A549 (cell line): ENCODE results near the gene DCT. TPM values are rescaled to one million over a fixed set of nuclear protein-coding genes. Genes with fewer than 3 reads are reported as not detected.

Source experiments
- ATAC-seq, 2 experiments: fragments of 200-7000 bp in 1 of 2; fragments of >200 bp in 1 of 2; cut with Nextera tagmentation in 1 of 2; cut with Tn5 transposase in 1 of 2; 3 replicates each; pipeline versions ENCODE4 v1.8.0 to v1.9.1; 2018 to 2020; ENCODE audit warnings: mild to moderate bottlenecking in 1 of 2, moderate library complexity in 1 of 2
- CTCF ChIA-PET: fragments of 300-600 bp; sonication (Branson Sonifier 250); formaldehyde crosslinking; extraction: SDS; loops from one replicate; lab custom pipeline; 2021; ENCODE audit warnings: antibody characterized with exemption, inconsistent platforms; lab: Yijun Ruan, JAX
- POLR2A ChIA-PET: fragments of 350-600 bp; formaldehyde crosslinking; extraction: SDS; loops from one replicate; lab custom pipeline; 2021; ENCODE audit warnings: antibody characterized with exemption, inconsistent platforms; lab: Yijun Ruan, JAX
- DNase-seq, 2 experiments: peaks; one replicate each; pipeline versions ENCODE4 v3.0.0 to v3.0.0-alpha.2; 2011 to 2016; ENCODE audit warnings: low read depth in 1 of 2, low spot score in 1 of 2
- FAIRE-seq: peaks from 2 replicates; lab custom pipeline; 2011; peaks lifted over from hg19 to GRCh38; lab: Jason Lieb, UNC
- H3K27ac ChIP-seq, 2 experiments: fragments of >200 bp; sonication (Bioruptor Twin); formaldehyde crosslinking; 3 replicates each; pipeline ENCODE4 v1.5.1; 2016 to 2017
- H3K4me1 ChIP-seq: fragments of >200 bp; sonication (Bioruptor Twin); formaldehyde crosslinking; 3 replicates; pipeline ENCODE4 v1.6.1; 2016
- H3K4me2 ChIP-seq: fragments of >200 bp; sonication (Bioruptor Twin); formaldehyde crosslinking; 3 replicates; pipeline ENCODE4 v1.6.1; 2016
- H3K4me3 ChIP-seq: fragments of >200 bp; sonication (Bioruptor Twin); formaldehyde crosslinking; 3 replicates; pipeline ENCODE4 v1.5.1; 2016
- H3K9me3 ChIP-seq: fragments of >200 bp; sonication (Bioruptor Twin); formaldehyde crosslinking; 3 replicates; pipeline ENCODE4 v1.6.1; 2016
- EHF ChIP-seq: fragments of 250-450 bp; sonication (Bioruptor Pico); IDR thresholded peaks from 2 replicates; pipeline ENCODE4 v1.5.0; 2020; ENCODE audit warnings: mild to moderate bottlenecking
- EHMT2 ChIP-seq: fragments of 200-600 bp; sonication (generic); IDR thresholded peaks from 2 replicates; pipeline ENCODE4 v1.6.1; 2016; ENCODE audit warnings: antibody characterized with exemption, low read depth, mild to moderate bottlenecking, moderate library complexity
- FOSL2 ChIP-seq, 2 experiments: fragments of 450-650 bp in 1 of 2; fragments of >200 bp in 1 of 2; sonication (Bioruptor Twin) in 1 of 2; formaldehyde crosslinking; IDR thresholded peaks; 2 replicates each; pipeline versions ENCODE4 v1.5.0 to v1.6.1; 2016 to 2020; ENCODE audit warnings: mild to moderate bottlenecking in 1 of 2, moderate library complexity in 1 of 2
- GATA3 ChIP-seq: IDR thresholded peaks from 2 replicates; pipeline ENCODE4 v1.6.1; 2012; ENCODE audit warnings: borderline replicate concordance
- HOXB13 ChIP-seq: fragments of 250-450 bp; sonication (Bioruptor Pico); IDR thresholded peaks from 2 replicates; pipeline ENCODE4 v1.5.0; 2020; ENCODE audit warnings: low read depth, mild to moderate bottlenecking, moderate library complexity
- JUN ChIP-seq, 2 experiments: fragments of >200 bp; sonication (Bioruptor Twin); formaldehyde crosslinking; IDR thresholded peaks; 2 replicates in 1 of 2; 3 replicates in 1 of 2; pipeline ENCODE4 v1.6.1; 2016 to 2017
- KDM1A ChIP-seq: fragments of 200-600 bp; sonication (generic); IDR thresholded peaks from 2 replicates; pipeline ENCODE4 v1.6.1; 2016; ENCODE audit warnings: low read depth, mild to moderate bottlenecking
- KDM5A ChIP-seq: fragments of 200-600 bp; sonication (generic); IDR thresholded peaks from 2 replicates; pipeline ENCODE4 v1.6.1; 2016; ENCODE audit warnings: antibody characterized with exemption, mild to moderate bottlenecking
- MYC ChIP-seq: IDR thresholded peaks from 2 replicates; pipeline ENCODE4 v1.6.1; 2012; ENCODE audit warnings: mild to moderate bottlenecking, inconsistent platforms, low read length, improper control_type of control experiment, borderline replicate concordance
- NR3C1 ChIP-seq: fragments of >200 bp; sonication (Bioruptor Twin); formaldehyde crosslinking; IDR thresholded peaks from 3 replicates; pipeline ENCODE4 v1.6.1; 2017
- RCOR1 ChIP-seq: fragments of 150-350 bp; IDR thresholded peaks from 2 replicates; pipeline ENCODE4 v1.6.1; 2014; ENCODE audit warnings: antibody characterized with exemption, low read length, low read depth
- RFX5 ChIP-seq: fragments of 450-650 bp; IDR thresholded peaks from 2 replicates; pipeline ENCODE4 v1.7.1; 2014; ENCODE audit warnings: antibody characterized with exemption, mild to moderate bottlenecking, moderate library complexity
- SMC3 ChIP-seq: fragments of >200 bp; sonication (Bioruptor Twin); formaldehyde crosslinking; IDR thresholded peaks from 3 replicates; pipeline ENCODE4 v1.6.1; 2018; ENCODE audit warnings: inconsistent platforms
- SREBF2 ChIP-seq: fragments of 450-650 bp; IDR thresholded peaks from 2 replicates; pipeline ENCODE4 v1.6.1; 2014; ENCODE audit warnings: mild to moderate bottlenecking, moderate library complexity
- TFCP2L1 ChIP-seq: fragments of 250-450 bp; sonication (Bioruptor Pico); IDR thresholded peaks from 2 replicates; pipeline ENCODE4 v1.5.0; 2021; ENCODE audit warnings: mild to moderate bottlenecking
- ZFP36 ChIP-seq: fragments of 450-650 bp; IDR thresholded peaks from 2 replicates; pipeline ENCODE4 v1.6.1; 2014; ENCODE audit warnings: borderline replicate concordance; ENCODE audit not compliant: partially characterized antibody
- ZNF302 ChIP-seq: fragments of 250-450 bp; sonication (Bioruptor Pico); IDR thresholded peaks from 2 replicates; pipeline ENCODE4 v1.9.0; 2021; ENCODE audit warnings: inconsistent platforms, mild to moderate bottlenecking, moderate library complexity
- ZSCAN20 ChIP-seq: fragments of 250-450 bp; sonication (Bioruptor Pico); IDR thresholded peaks from 2 replicates; pipeline ENCODE4 v1.8.0; 2022; ENCODE audit warnings: mild to moderate bottlenecking, moderate library complexity
- WGBS: methylation state at CpG from one replicate; pipeline ENCODE4 v1.1.6; 2017; ENCODE audit errors: missing lambda C conversion rate; 5-methylcytosine and 5-hydroxymethylcytosine counted together
- polyA plus RNA-seq, 4 experiments: library from polyadenylated mRNA; depleted of rRNA in 3 of 4; stranded (reverse); fragments of >200 nt; fragmentation: RNase III in 1 of 4; extraction: RNeasy Plus Mini Kit Qiagen cat#74134 plus additional on column Dnase treatment in 1 of 4; gene quantifications; 2 replicates in 3 of 4; 3 replicates in 1 of 4; pipeline ENCODE4 v1.2.3, GENCODE V29; 2011 to 2017
- TF ChIP-seq, protein P1 (sequence below): fragments of 250-450 bp; sonication (Bioruptor Pico); IDR thresholded peaks from 2 replicates; pipeline ENCODE4 v1.5.0; 2020; ENCODE audit warnings: low read depth, mild to moderate bottlenecking, moderate library complexity
- TF ChIP-seq, protein P2 (sequence below): fragments of >200 bp; sonication (Bioruptor Twin); formaldehyde crosslinking; IDR thresholded peaks from 3 replicates; pipeline ENCODE4 v1.6.1; 2016
- TF ChIP-seq, protein P3 (sequence below): fragments of >200 bp; sonication (Bioruptor Twin); formaldehyde crosslinking; IDR thresholded peaks from 2 replicates; pipeline ENCODE4 v1.6.1; 2016
- TF ChIP-seq, protein P4 (sequence below): fragments of 450-650 bp; IDR thresholded peaks from 2 replicates; pipeline ENCODE4 v1.6.1; 2014; ENCODE audit warnings: antibody characterized with exemption
- TF ChIP-seq, protein P5 (sequence below): IDR thresholded peaks from 2 replicates; pipeline ENCODE4 v1.6.1; 2012; ENCODE audit warnings: low read depth, borderline replicate concordance
- TF ChIP-seq, protein P6 (sequence below): fragments of >200 bp; sonication (Bioruptor Twin); formaldehyde crosslinking; IDR thresholded peaks from 3 replicates; pipeline ENCODE4 v1.5.1; 2016

Gene DCT
- polyA plus RNA-seq, 2 of the 4 experiments (the other 2 are of a cell fraction) = 0.03 TPM; not detected in 1

DNA sequence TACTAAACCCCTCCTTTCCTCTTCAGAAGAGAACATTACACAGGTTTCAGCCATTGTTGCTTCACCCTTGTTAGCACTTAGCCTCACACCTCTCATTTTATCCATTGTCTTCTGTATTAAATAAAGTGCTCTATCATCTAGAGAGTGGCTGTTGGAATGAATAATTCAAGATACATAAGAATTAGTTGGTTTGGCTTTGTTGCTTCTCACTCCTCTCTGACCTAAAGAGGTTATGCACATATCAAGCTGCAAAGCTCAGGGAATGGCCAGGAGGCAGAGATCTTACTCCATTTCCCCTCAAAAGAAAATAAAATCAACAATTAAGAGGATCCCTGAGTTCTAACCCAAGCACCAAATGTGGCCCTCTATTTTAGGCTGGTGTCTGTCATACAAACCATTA lies 79.7 kb downstream of the DCT start (continued):
- no peak for TF ChIP-seq GATA3
- TF ChIP-seq KDM1A = no peak
- no peak for TF ChIP-seq MYC
- TF ChIP-seq, protein P1, sequence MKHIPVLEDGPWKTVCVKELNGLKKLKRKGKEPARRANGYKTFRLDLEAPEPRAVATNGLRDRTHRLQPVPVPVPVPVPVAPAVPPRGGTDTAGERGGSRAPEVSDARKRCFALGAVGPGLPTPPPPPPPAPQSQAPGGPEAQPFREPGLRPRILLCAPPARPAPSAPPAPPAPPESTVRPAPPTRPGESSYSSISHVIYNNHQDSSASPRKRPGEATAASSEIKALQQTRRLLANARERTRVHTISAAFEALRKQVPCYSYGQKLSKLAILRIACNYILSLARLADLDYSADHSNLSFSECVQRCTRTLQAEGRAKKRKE (CRISPR knock-in tag) = no peak
- TF ChIP-seq RFX5 = no peak
- TF ChIP-seq, protein P2, sequence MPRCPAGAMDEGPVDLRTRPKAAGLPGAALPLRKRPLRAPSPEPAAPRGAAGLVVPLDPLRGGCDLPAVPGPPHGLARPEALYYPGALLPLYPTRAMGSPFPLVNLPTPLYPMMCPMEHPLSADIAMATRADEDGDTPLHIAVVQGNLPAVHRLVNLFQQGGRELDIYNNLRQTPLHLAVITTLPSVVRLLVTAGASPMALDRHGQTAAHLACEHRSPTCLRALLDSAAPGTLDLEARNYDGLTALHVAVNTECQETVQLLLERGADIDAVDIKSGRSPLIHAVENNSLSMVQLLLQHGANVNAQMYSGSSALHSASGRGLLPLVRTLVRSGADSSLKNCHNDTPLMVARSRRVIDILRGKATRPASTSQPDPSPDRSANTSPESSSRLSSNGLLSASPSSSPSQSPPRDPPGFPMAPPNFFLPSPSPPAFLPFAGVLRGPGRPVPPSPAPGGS = no peak

DNA sequence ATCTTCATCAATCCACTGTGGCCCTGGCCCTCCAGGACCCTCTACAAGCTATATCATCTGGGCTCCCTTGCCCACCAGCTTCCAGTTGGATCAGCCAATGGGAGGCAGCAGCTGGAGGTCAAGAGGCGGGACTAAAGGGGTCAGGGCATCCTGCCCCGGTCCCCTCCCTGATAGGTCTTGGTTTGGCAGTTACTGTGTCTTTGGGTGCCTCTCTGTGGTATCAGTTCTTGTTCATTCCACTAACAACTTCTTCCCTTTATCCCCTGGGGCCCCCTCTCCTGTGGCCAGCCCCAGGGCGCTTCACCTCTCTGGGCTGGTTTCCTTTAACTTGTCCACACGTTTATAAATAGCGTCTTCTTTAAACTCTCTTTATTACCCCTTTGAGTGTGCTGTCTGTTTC lies 83.6 kb downstream of the DCT start:
- no peak for ATAC-seq
- H3K4me2 ChIP-seq = no peak overlapping the region
- H3K4me1 ChIP-seq = no peaks in the 10 kb centered on the region
- no peak overlapping the region for H3K27ac ChIP-seq
- TF ChIP-seq ZNF302 (CRISPR knock-in tag) (no peak), ZFP36 (no peak), KDM5A (no peak), ZSCAN20 (CRISPR knock-in tag) (no peak), SMC3 (no peak), EHF (CRISPR knock-in tag) (no peak), TFCP2L1 (CRISPR knock-in tag) (no peak), EHMT2 (no peak), FOSL2 (IDR thresholded peaks at IDR 0.05) (no peak), FOSL2 (CRISPR knock-in tag; IDR thresholded peaks at IDR 0.05) (no peak), NR3C1 (no peak), SREBF2 (no peak), RCOR1 (no peak), JUN (IDR thresholded peaks at IDR 0.05) (no peak), HOXB13 (no peak)
- TF ChIP-seq, protein P3, sequence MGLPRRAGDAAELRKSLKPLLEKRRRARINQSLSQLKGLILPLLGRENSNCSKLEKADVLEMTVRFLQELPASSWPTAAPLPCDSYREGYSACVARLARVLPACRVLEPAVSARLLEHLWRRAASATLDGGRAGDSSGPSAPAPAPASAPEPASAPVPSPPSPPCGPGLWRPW = no peak
- TF ChIP-seq, protein P4, sequence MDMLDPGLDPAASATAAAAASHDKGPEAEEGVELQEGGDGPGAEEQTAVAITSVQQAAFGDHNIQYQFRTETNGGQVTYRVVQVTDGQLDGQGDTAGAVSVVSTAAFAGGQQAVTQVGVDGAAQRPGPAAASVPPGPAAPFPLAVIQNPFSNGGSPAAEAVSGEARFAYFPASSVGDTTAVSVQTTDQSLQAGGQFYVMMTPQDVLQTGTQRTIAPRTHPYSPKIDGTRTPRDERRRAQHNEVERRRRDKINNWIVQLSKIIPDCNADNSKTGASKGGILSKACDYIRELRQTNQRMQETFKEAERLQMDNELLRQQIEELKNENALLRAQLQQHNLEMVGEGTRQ = no peak
- TF ChIP-seq, protein P5, sequence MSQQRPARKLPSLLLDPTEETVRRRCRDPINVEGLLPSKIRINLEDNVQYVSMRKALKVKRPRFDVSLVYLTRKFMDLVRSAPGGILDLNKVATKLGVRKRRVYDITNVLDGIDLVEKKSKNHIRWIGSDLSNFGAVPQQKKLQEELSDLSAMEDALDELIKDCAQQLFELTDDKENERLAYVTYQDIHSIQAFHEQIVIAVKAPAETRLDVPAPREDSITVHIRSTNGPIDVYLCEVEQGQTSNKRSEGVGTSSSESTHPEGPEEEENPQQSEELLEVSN = no peak
- TF ChIP-seq, protein P6, sequence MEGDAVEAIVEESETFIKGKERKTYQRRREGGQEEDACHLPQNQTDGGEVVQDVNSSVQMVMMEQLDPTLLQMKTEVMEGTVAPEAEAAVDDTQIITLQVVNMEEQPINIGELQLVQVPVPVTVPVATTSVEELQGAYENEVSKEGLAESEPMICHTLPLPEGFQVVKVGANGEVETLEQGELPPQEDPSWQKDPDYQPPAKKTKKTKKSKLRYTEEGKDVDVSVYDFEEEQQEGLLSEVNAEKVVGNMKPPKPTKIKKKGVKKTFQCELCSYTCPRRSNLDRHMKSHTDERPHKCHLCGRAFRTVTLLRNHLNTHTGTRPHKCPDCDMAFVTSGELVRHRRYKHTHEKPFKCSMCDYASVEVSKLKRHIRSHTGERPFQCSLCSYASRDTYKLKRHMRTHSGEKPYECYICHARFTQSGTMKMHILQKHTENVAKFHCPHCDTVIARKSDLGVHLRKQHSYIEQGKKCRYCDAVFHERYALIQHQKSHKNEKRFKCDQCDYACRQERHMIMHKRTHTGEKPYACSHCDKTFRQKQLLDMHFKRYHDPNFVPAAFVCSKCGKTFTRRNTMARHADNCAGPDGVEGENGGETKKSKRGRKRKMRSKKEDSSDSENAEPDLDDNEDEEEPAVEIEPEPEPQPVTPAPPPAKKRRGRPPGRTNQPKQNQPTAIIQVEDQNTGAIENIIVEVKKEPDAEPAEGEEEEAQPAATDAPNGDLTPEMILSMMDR = no peak
- FAIRE-seq = no peak
- CTCF ChIA-PET = no interaction called here
- H3K9me3 ChIP-seq = no peaks in the 10 kb centered on the region
- no peak overlapping the region for H3K4me3 ChIP-seq
- POLR2A ChIA-PET = no interaction called here
- WGBS = 27% methylated on average over 5 of the region's 5 CpGs
- DNase-seq = no peak
